HFFc6 (cell line): ENCODE measurements around the gene BATF. TPM values are rescaled to one million over a fixed set of nuclear protein-coding genes. Genes with fewer than 3 reads are reported as not detected.

Experiments
- DNase-seq: peaks from one replicate; pipeline ENCODE4 v3.0.0-alpha.2; 2018
- H3K27ac Mint-ChIP-seq: 2 replicates; pipeline ENCODE4 v1.8.0; 2020; ENCODE audit warnings: mild to moderate bottlenecking, mixed read lengths
- H3K27me3 Mint-ChIP-seq: 2 replicates; pipeline ENCODE4 v1.8.0; 2021; ENCODE audit warnings: mild to moderate bottlenecking, moderate library complexity, mixed read lengths; ENCODE audit not compliant: insufficient read depth
- H3K36me3 Mint-ChIP-seq: 2 replicates; pipeline ENCODE4 v1.8.0; 2021; ENCODE audit warnings: low read depth, mixed read lengths
- H3K4me1 Mint-ChIP-seq: 2 replicates; pipeline ENCODE4 v1.8.0; 2020; ENCODE audit warnings: low read depth, mixed read lengths
- H3K4me3 Mint-ChIP-seq: 2 replicates; pipeline ENCODE4 v1.8.0; 2020; ENCODE audit warnings: mild to moderate bottlenecking, moderate library complexity, mixed read lengths
- H3K9me3 Mint-ChIP-seq: 2 replicates; pipeline ENCODE4 v1.8.0; 2020; ENCODE audit warnings: mild to moderate bottlenecking, mixed read lengths
- total RNA-seq, 6 experiments: library from RNA; stranded (reverse); fragmentation: NEBNext Ultra II Directional; extraction: Animal tissue kit (Norgen Biotek cat#: 25700); gene quantifications; 2 replicates in 1 of 6; 3 replicates in 5 of 6; pipeline ENCODE4 v1.2.3, GENCODE V29; 2021
- TF ChIP-seq, protein P1 (sequence below): fragments of 200-600 bp; sonication (generic); IDR thresholded peaks from 2 replicates; pipeline ENCODE4 v1.5.0; 2021; ENCODE audit warnings: antibody characterized with exemption, mild to moderate bottlenecking

Gene BATF
- total RNA-seq, 6 experiments from 2014 or later = not detected

DNA sequence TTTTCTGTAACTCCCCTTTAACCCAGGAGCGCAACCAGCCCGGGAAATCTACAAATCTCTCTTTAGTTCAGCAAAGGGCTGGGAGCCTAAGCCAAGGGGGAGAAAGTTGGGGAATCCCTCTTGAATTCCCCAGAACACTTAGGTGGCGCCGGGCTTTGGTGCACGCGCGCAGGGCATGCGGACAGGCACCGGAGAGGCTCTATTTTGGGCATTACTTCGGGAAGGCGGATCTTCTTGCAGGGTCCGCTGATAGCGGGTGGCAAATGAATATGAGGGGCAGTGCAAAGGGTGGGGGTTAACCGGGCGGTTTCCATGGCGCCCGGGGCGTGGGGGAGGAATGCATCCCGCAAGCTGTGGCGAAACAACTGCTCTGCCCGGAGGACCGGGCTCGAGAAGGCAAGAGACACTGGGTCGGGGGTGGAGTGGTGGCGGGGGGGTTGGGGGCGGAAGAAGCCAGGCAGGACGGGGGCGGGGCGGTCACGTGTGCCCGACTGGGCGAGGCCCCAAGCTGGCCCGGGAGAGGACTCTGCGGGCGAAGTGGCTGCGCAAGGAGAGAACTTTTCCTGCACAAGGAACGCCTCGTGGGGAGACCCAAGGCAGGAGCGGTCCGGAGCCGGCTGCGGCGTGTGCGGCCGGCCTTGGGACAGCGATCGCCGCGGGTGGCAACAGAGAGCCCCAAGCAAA lies 56.0 kb downstream of the BATF start, which contains the start of gene FLVCR2:
FLVCR2 (plus strand) TSS at position 519 of the 684 bp plus-strand sequence. CDS start 353 bp downstream, outside the sequence.
- H3K4me3 Mint-ChIP-seq = peak within 1 kb of the TSS; percentile 95
- H3K36me3 Mint-ChIP-seq = no peaks in the 10 kb centered on the region
- H3K27me3 Mint-ChIP-seq = peaks cover 18% of the 10 kb centered on the region
- peaks cover 19% of the 10 kb centered on the region for H3K4me1 Mint-ChIP-seq
- TF ChIP-seq, protein P1, sequence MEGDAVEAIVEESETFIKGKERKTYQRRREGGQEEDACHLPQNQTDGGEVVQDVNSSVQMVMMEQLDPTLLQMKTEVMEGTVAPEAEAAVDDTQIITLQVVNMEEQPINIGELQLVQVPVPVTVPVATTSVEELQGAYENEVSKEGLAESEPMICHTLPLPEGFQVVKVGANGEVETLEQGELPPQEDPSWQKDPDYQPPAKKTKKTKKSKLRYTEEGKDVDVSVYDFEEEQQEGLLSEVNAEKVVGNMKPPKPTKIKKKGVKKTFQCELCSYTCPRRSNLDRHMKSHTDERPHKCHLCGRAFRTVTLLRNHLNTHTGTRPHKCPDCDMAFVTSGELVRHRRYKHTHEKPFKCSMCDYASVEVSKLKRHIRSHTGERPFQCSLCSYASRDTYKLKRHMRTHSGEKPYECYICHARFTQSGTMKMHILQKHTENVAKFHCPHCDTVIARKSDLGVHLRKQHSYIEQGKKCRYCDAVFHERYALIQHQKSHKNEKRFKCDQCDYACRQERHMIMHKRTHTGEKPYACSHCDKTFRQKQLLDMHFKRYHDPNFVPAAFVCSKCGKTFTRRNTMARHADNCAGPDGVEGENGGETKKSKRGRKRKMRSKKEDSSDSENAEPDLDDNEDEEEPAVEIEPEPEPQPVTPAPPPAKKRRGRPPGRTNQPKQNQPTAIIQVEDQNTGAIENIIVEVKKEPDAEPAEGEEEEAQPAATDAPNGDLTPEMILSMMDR = no peak
- no peaks in the 10 kb centered on the region for H3K9me3 Mint-ChIP-seq
- peak within 1 kb of the TSS; percentile 74 for H3K27ac Mint-ChIP-seq
- DNase-seq = peak; percentile 41

DNA sequence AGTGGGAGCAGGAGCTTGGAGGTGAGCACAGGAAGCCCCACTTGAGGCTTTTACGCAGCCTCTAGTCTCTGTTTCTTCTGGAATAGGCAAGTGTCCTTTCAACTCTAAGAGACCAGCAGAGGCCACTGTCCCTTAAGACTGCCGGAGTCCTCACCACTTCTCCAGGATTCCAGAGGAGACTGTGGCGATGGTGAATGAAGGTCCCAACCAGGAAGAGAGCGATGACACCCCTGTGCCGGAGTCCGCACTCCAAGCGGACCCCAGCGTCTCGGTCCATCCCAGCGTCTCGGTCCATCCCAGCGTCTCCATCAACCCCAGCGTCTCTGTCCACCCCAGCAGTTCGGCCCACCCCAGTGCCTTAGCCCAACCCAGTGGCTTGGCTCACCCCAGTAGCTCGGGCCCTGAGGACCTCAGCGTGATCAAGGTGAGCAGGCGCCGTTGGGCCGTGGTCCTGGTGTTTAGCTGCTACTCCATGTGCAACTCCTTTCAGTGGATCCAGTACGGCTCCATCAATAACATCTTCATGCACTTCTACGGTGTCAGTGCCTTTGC lies 56.6 kb downstream of the BATF start:
- peak; percentile 37 for DNase-seq
- Mint-ChIP-seq H3K27ac (peak overlapping the region; percentile 32; the same call in 1 of the 2 replicates), H3K27me3 (peaks cover 12% of the 10 kb centered on the region), H3K4me1 (peaks cover 19% of the 10 kb centered on the region), H3K9me3 (no peaks in the 10 kb centered on the region), H3K36me3 (no peaks in the 10 kb centered on the region), H3K4me3 (peak overlapping the region; percentile 95)
- TF ChIP-seq, protein P1 = peak; percentile 58

DNA sequence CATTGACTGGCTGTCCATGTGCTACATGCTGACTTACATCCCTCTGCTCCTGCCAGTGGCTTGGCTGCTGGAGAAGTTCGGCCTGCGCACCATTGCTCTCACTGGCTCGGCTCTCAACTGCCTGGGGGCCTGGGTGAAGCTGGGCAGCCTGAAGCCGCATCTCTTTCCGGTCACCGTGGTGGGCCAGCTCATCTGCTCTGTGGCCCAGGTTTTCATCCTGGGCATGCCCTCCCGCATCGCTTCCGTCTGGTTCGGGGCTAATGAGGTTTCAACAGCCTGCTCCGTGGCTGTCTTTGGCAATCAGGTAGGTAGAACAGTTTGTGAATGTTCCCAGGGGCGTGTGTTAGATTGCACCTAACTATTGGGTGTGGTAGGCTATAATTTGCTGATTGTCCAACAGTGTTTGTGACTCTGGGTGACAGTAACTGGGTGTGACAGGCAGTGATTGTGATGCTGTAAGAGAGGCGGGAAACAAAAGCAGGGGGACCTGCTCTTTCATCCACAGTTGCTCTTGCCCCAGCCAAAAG lies 57.1 kb downstream of the BATF start:
- TF ChIP-seq, protein P1 = no peak
- Mint-ChIP-seq H3K27ac (no peak overlapping the region), H3K36me3 (no peaks in the 10 kb centered on the region), H3K4me1 (peaks cover 19% of the 10 kb centered on the region), H3K9me3 (no peaks in the 10 kb centered on the region), H3K4me3 (peak overlapping the region; percentile 95), H3K27me3 (peaks cover 8% of the 10 kb centered on the region)
- no peak for DNase-seq

DNA sequence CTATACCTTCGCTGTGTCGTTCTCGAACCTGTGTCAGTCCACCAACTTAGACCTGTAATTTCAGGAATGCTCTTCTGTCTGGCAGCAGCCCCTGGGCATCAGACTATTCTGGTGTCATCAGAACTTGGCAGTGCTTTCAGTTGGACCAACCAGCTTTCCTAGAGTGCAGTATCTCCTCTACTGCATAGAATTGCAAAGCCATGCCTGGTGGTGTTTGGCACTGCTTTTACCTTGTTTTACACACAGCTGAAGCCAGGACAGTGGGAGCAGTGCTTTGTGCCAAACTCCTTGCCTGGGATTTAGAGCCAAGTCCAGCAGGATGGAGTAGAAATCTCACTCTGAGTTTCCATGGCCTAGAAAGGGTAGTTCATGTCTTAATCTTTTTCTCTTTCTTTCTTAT lies 57.6 kb downstream of the BATF start:
- DNase-seq = no peak

DNA sequence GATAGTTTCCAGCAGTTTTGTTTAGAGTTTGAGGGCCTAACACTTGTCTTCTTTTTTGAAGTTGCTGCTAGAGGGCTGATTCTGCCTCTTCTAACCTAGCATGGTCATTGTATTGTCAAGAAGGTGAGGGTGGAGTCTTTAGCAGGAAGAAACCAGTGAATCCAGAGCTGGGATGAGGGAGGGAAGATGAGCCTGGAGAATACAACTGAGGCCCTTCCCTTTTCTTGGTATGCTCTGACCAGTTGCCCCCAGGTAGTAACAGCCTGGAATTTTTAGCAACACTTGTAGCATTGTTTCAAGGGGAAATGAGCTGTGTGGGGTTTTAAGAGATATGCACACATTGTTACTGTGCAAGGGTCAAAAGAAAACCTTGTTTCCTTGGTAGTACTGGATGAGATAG lies 65.1 kb downstream of the BATF start:
- Mint-ChIP-seq H3K27me3 (peaks cover 38% of the 10 kb centered on the region), H3K36me3 (no peaks in the 10 kb centered on the region), H3K27ac (no peak overlapping the region), H3K4me3 (no peak overlapping the region), H3K4me1 (no peaks in the 10 kb centered on the region), H3K9me3 (no peaks in the 10 kb centered on the region)
- no peak for DNase-seq
- TF ChIP-seq, protein P1 = no peak

More for the DNA sequence above, 57.6 kb downstream of the BATF start:
- Mint-ChIP-seq H3K36me3 (no peaks in the 10 kb centered on the region), H3K9me3 (no peaks in the 10 kb centered on the region), H3K4me3 (peak overlapping the region; percentile 95; the same call in 1 of the 2 replicates), H3K27me3 (peaks cover 10% of the 10 kb centered on the region), H3K27ac (no peak overlapping the region), H3K4me1 (peaks cover 19% of the 10 kb centered on the region)
- TF ChIP-seq, protein P1 = no peak
